Measurements from ENCODE around the gene FYN.
"Not testable (repeated sequence)": the region's sequence is repeated elsewhere in the genome, so short reads cannot be mapped to it uniquely, and the experiment has no call there.

Gene FYN

GRCh38 chr6:111894951-111895350, 21.7 kb upstream of the FYN start:
- no peak overlapping the region for H3K4me3 ChIP-seq (ENCODE audit: low read length)
- TF ChIP-seq CTCF (IDR thresholded peaks at IDR 0.05; ENCODE audit: insufficient read depth, low read depth, low read length, missing control alignments), result no peak
- no peak for DNase-seq (ENCODE audit: low read depth)

GRCh38 chr6:111894272-111894671, 21.0 kb upstream of the FYN start:
- no peak for TF ChIP-seq CTCF (IDR thresholded peaks at IDR 0.05; ENCODE audit: insufficient read depth, low read depth, low read length, missing control alignments)
- DNase-seq (ENCODE audit: low read depth), result no peak
- H3K4me3 ChIP-seq (ENCODE audit: low read length), result no peak overlapping the region

- no peak for TF ChIP-seq CTCF (IDR thresholded peaks at IDR 0.05; ENCODE audit: insufficient read depth, low read depth, low read length, missing control alignments)
- no peak for DNase-seq (ENCODE audit: low read depth)
- no peak overlapping the region for H3K4me3 ChIP-seq (ENCODE audit: low read length)
Observed at GRCh38 chr6:111892431-111892830, 19.2 kb upstream of the FYN start.

- H3K4me3 ChIP-seq (ENCODE audit: low read length), result no peak overlapping the region
- no peak for TF ChIP-seq CTCF (IDR thresholded peaks at IDR 0.05; ENCODE audit: insufficient read depth, low read depth, low read length, missing control alignments)
- no peak for DNase-seq (ENCODE audit: low read depth)
Observed at GRCh38 chr6:111890988-111891387, 17.7 kb upstream of the FYN start.

- no peak for DNase-seq (ENCODE audit: low read depth)
- TF ChIP-seq CTCF (IDR thresholded peaks at IDR 0.05; ENCODE audit: insufficient read depth, low read depth, low read length, missing control alignments), result no peak
- H3K4me3 ChIP-seq (ENCODE audit: low read length), result no peak overlapping the region
Observed at GRCh38 chr6:111888928-111889695, 15.9 kb upstream of the FYN start.

GRCh38 chr6:111886793-111887192, 13.5 kb upstream of the FYN start:
- not testable (repeated sequence) for DNase-seq (ENCODE audit: low read depth); H3K4me3 ChIP-seq (ENCODE audit: low read length)

- DNase-seq (ENCODE audit: low read depth), result no peak
- no peak overlapping the region for H3K4me3 ChIP-seq (ENCODE audit: low read length)
- TF ChIP-seq CTCF (IDR thresholded peaks at IDR 0.05; ENCODE audit: insufficient read depth, low read depth, low read length, missing control alignments), result no peak
Observed at GRCh38 chr6:111885373-111886027, 12.2 kb upstream of the FYN start.
